ENCODE data around the gene GDF15.
"Not testable (repeated sequence)": the region's sequence is repeated elsewhere in the genome, so short reads cannot be mapped to it uniquely, and the experiment has no call there.

GRCh38 chr19:18383622-18384021, 2.3 kb upstream of the GDF15 start:
- TF ChIP-seq, protein P1, sequence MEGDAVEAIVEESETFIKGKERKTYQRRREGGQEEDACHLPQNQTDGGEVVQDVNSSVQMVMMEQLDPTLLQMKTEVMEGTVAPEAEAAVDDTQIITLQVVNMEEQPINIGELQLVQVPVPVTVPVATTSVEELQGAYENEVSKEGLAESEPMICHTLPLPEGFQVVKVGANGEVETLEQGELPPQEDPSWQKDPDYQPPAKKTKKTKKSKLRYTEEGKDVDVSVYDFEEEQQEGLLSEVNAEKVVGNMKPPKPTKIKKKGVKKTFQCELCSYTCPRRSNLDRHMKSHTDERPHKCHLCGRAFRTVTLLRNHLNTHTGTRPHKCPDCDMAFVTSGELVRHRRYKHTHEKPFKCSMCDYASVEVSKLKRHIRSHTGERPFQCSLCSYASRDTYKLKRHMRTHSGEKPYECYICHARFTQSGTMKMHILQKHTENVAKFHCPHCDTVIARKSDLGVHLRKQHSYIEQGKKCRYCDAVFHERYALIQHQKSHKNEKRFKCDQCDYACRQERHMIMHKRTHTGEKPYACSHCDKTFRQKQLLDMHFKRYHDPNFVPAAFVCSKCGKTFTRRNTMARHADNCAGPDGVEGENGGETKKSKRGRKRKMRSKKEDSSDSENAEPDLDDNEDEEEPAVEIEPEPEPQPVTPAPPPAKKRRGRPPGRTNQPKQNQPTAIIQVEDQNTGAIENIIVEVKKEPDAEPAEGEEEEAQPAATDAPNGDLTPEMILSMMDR (IDR thresholded peaks at IDR 0.05) = not testable (repeated sequence)
- TF ChIP-seq EP300 (IDR thresholded peaks at IDR 0.05; ENCODE audit: low read depth); POLR2A (IDR thresholded peaks at IDR 0.05); POLR2AphosphoS5 (IDR thresholded peaks at IDR 0.05): not testable (repeated sequence)

Measured in transverse colon (tissue), 4 donors.